ENCODE data around the gene PLAAT5.

DNA sequence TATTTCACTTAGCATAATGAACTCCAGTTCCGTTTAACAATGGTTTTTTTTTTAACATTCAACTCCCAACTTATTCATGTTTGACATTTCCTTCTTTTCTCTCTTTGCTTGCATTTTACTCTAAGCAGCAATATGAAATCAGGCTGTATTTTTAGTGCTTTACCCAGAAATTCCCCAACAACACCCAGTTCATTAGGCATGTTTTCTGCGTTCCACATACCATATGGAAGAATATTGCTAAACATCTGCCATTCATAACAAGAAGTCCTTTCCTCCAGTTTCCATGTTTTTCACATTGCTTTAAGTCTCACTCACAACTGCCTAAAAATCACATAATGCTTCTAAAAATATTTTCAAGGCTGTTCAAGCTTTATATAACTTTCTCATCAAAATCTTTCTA lies 45.8 kb downstream of the PLAAT5 start:
- TF ChIP-seq, protein P1, sequence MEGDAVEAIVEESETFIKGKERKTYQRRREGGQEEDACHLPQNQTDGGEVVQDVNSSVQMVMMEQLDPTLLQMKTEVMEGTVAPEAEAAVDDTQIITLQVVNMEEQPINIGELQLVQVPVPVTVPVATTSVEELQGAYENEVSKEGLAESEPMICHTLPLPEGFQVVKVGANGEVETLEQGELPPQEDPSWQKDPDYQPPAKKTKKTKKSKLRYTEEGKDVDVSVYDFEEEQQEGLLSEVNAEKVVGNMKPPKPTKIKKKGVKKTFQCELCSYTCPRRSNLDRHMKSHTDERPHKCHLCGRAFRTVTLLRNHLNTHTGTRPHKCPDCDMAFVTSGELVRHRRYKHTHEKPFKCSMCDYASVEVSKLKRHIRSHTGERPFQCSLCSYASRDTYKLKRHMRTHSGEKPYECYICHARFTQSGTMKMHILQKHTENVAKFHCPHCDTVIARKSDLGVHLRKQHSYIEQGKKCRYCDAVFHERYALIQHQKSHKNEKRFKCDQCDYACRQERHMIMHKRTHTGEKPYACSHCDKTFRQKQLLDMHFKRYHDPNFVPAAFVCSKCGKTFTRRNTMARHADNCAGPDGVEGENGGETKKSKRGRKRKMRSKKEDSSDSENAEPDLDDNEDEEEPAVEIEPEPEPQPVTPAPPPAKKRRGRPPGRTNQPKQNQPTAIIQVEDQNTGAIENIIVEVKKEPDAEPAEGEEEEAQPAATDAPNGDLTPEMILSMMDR (IDR thresholded peaks at IDR 0.05): no peak
- TF ChIP-seq POLR2A (IDR thresholded peaks at IDR 0.05) (no peak), EP300 (IDR thresholded peaks at IDR 0.05) (no peak)
